SK-N-SH treated with all-trans-retinoic acid at 6 μM for 48 hours (cell line): ENCODE results near the gene FRMD4A.

Experiments
- BACH2 ChIP-seq: fragments of 250-450 bp; sonication (Bioruptor Pico); IDR thresholded peaks from 2 replicates; pipeline ENCODE4 v1.9.0; 2021; ENCODE audit warnings: mild to moderate bottlenecking, borderline replicate concordance
- PPARA ChIP-seq: fragments of 250-450 bp; sonication (Bioruptor Pico); IDR thresholded peaks from 2 replicates; pipeline ENCODE4 v1.5.0; 2020; ENCODE audit warnings: mild to moderate bottlenecking, borderline replicate concordance
- RARB ChIP-seq: fragments of 250-450 bp; sonication (Bioruptor Pico); IDR thresholded peaks from 2 replicates; pipeline ENCODE4 v1.8.0; 2021; ENCODE audit warnings: mild to moderate bottlenecking, moderate library complexity
- ZFP3 ChIP-seq: fragments of 250-450 bp; sonication (Bioruptor Pico); IDR thresholded peaks from 2 replicates; pipeline ENCODE4 v1.5.0; 2020; ENCODE audit warnings: mild to moderate bottlenecking, moderate library complexity
- ZNF565 ChIP-seq: fragments of 450-650 bp; formaldehyde crosslinking; conservative IDR thresholded peaks from 2 replicates; pipeline ENCODE4 v1.5.0; 2020; ENCODE audit warnings: low read depth, mild to moderate bottlenecking, moderate library complexity
- TF ChIP-seq, protein P1 (sequence below): fragments of 250-450 bp; sonication (Bioruptor Pico); IDR thresholded peaks from 2 replicates; pipeline ENCODE4 v1.8.0; 2020; ENCODE audit warnings: mild to moderate bottlenecking, moderate library complexity, borderline replicate concordance
- TF ChIP-seq, protein P2 (sequence below): fragments of 250-450 bp; sonication (Bioruptor Pico); IDR thresholded peaks from 2 replicates; pipeline ENCODE4 v1.5.1; 2021; ENCODE audit warnings: mild to moderate bottlenecking, moderate library complexity

DNA sequence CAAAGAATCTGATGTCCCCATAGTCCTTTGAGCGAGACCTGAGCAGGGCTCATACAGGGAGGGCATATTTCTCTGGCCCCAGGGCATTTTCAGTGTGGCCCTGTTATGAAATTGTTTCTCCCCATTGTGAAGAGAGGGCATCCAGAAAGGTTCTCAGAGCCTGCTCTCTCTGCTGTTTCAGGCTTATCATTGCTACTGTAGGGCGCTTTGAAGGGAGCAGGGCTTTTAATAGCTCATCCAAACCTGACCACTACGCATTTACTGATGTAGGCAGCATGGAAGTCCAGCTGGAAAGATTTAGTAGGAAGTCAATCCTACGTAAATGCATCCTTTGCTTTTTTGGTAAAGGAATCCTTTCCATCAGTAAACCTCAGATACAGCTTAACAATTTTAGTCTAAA is 675.9 kb downstream of the FRMD4A start:
- no peak for TF ChIP-seq ZFP3 (CRISPR knock-in tag)
- TF ChIP-seq, protein P1, sequence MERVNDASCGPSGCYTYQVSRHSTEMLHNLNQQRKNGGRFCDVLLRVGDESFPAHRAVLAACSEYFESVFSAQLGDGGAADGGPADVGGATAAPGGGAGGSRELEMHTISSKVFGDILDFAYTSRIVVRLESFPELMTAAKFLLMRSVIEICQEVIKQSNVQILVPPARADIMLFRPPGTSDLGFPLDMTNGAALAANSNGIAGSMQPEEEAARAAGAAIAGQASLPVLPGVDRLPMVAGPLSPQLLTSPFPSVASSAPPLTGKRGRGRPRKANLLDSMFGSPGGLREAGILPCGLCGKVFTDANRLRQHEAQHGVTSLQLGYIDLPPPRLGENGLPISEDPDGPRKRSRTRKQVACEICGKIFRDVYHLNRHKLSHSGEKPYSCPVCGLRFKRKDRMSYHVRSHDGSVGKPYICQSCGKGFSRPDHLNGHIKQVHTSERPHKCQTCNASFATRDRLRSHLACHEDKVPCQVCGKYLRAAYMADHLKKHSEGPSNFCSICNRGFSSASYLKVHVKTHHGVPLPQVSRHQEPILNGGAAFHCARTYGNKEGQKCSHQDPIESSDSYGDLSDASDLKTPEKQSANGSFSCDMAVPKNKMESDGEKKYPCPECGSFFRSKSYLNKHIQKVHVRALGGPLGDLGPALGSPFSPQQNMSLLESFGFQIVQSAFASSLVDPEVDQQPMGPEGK (CRISPR knock-in tag) = no peak
- no peak for TF ChIP-seq ZNF565 (CRISPR knock-in tag)
- TF ChIP-seq BACH2 = no peak
- TF ChIP-seq RARB (CRISPR knock-in tag) = no peak
- TF ChIP-seq, protein P2, sequence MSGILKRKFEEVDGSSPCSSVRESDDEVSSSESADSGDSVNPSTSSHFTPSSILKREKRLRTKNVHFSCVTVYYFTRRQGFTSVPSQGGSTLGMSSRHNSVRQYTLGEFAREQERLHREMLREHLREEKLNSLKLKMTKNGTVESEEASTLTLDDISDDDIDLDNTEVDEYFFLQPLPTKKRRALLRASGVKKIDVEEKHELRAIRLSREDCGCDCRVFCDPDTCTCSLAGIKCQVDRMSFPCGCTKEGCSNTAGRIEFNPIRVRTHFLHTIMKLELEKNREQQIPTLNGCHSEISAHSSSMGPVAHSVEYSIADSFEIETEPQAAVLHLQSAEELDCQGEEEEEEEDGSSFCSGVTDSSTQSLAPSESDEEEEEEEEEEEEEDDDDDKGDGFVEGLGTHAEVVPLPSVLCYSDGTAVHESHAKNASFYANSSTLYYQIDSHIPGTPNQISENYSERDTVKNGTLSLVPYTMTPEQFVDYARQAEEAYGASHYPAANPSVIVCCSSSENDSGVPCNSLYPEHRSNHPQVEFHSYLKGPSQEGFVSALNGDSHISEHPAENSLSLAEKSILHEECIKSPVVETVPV (CRISPR knock-in tag) = no peak
- TF ChIP-seq PPARA (CRISPR knock-in tag) = no peak
